ENCODE results near the gene RBMS1. TPM values are rescaled to one million over a fixed set of nuclear protein-coding genes. Genes with fewer than 3 reads are reported as not detected.

RBMS1 gene
- total and polyA plus RNA-seq, 2 of the 13 experiments (the other 11 are each of a cell fraction or from before 2014, with no cell fraction given) = 55.5 to 110 TPM

- no peak for FAIRE-seq
- intact Hi-C loops (cut with micrococcal nuclease; ENCODE audit: unreplicated experiment) = no loop called here
These were observed 14.9 kb downstream of the RBMS1 start for GRCh38 chr2:160478660-160479059.

More at GRCh38 chr2:160478660-160479059, 14.9 kb downstream of the RBMS1 start:
- no peak for DNase-seq (ENCODE audit: low spot score)
- CTCF ChIA-PET (ENCODE audit: low intra/inter-chr PET ratio, low total read pairs) = no interaction called here
- POLR2A ChIA-PET = interaction anchor here (1.4 kb wide), 1 partner anchor 13 kb away, joined by 11 read pairs; no protein-coding TSS in a partner anchor
- BruUV-seq (replicated peaks) = no TSS peak
- Histone ChIP-seq H3K4me3 (replicated peaks in 1 of 3; ENCODE audit: insufficient read depth in 1 of 3, low read depth in 2 of 3, low read length in 3 of 3) (no peak overlapping the region), H3K4me1 (ENCODE audit: insufficient read depth, low read length) (peaks cover 26% of the 10 kb centered on the region), H4K20me1 (ENCODE audit: insufficient read depth, low read length) (peaks cover 48% of the 10 kb centered on the region), H3K27me3 (ENCODE audit: control insufficient read depth in 1 of 2, insufficient read depth in 2 of 2, low read length in 2 of 2) (no peaks in the 10 kb centered on the region), H3K79me2 (ENCODE audit: insufficient read depth, low read length) (peaks cover 90% of the 10 kb centered on the region), H3K4me2 (ENCODE audit: low read depth, low read length) (no peak overlapping the region), H3K36me3 (replicated peaks in 1 of 2; ENCODE audit: control insufficient read depth in 1 of 2, insufficient read depth in 2 of 2, low read length in 2 of 2) (peaks cover 0 to 6% of the 10 kb centered on the region in 2 experiments; a peak in 1 of 5 replicates), H2AFZ (ENCODE audit: low read length) (no peak overlapping the region), H3K27ac (ENCODE audit: extremely low read length, insufficient read depth, low read length) (no peak overlapping the region), H3K9me3 (ENCODE audit: low read length) (no peaks in the 10 kb centered on the region), H3K9ac (ENCODE audit: insufficient read depth, low read depth, low read length) (no peak overlapping the region)
- no peak for TF ChIP-seq ZNF781 (CRISPR knock-in tag; IDR thresholded peaks at IDR 0.05; ENCODE audit: borderline replicate concordance, not compliant biosample characterization)
- no peak for TF ChIP-seq ONECUT2 (CRISPR knock-in tag; IDR thresholded peaks at IDR 0.05)
- TF ChIP-seq TFDP2 (CRISPR knock-in tag; IDR thresholded peaks at IDR 0.05) = no peak
- TF ChIP-seq CBX1 (IDR thresholded peaks at IDR 0.05; ENCODE audit: low read depth) = no peak
- TF ChIP-seq, protein P1, sequence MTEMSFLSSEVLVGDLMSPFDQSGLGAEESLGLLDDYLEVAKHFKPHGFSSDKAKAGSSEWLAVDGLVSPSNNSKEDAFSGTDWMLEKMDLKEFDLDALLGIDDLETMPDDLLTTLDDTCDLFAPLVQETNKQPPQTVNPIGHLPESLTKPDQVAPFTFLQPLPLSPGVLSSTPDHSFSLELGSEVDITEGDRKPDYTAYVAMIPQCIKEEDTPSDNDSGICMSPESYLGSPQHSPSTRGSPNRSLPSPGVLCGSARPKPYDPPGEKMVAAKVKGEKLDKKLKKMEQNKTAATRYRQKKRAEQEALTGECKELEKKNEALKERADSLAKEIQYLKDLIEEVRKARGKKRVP (CRISPR knock-in tag; IDR thresholded peaks at IDR 0.05) = no peak
- no peak for TF ChIP-seq ZSCAN31 (CRISPR knock-in tag; IDR thresholded peaks at IDR 0.05; ENCODE audit: low read depth)
- TF ChIP-seq ZNF75D (CRISPR knock-in tag; IDR thresholded peaks at IDR 0.05; ENCODE audit: borderline replicate concordance) = no peak
- no peak for TF ChIP-seq CEBPB (IDR thresholded peaks at IDR 0.05; ENCODE audit: borderline replicate concordance, low read depth, low read length)
- in situ Hi-C loops (cut with HindIII; ENCODE audit: extremely low pct_ligation_motif_present, low pct_unique_long_range_greater_than_20kb) = no loop called here
- no peak for ATAC-seq
- WGBS (ENCODE audit: low lambda C conversion rate) = 96% methylated on average over 6 of the region's 6 CpGs

Data from HepG2 (cell line).